Fibroblast of mammary gland (primary cell): ENCODE measurements around the gene TM9SF4.
A peak's percentile ranks its signal among the peaks of the same experiment; 100 is the strongest.
"Not testable (repeated sequence)": the region's sequence is repeated elsewhere in the genome, so short reads cannot be mapped to it uniquely, and the experiment has no call there.

ENCODE experiments used
- DNase-seq: peaks from one replicate; pipeline ENCODE4 v3.0.0-alpha.2; 2010; ENCODE audit warnings: low read depth
- H3K4me3 ChIP-seq: 2 replicates; pipeline ENCODE4 v1.5.1; 2011; ENCODE audit warnings: low read depth, mild to moderate bottlenecking, low read length, moderate library complexity; ENCODE audit not compliant: control insufficient read depth
- TF ChIP-seq, protein P1 (sequence below): conservative IDR thresholded peaks from 2 replicates; pipeline ENCODE4 v1.5.1; 2011; ENCODE audit warnings: low read depth, low read length, inconsistent platforms; ENCODE audit not compliant: control insufficient read depth, insufficient read depth

The TM9SF4 gene

DNA sequence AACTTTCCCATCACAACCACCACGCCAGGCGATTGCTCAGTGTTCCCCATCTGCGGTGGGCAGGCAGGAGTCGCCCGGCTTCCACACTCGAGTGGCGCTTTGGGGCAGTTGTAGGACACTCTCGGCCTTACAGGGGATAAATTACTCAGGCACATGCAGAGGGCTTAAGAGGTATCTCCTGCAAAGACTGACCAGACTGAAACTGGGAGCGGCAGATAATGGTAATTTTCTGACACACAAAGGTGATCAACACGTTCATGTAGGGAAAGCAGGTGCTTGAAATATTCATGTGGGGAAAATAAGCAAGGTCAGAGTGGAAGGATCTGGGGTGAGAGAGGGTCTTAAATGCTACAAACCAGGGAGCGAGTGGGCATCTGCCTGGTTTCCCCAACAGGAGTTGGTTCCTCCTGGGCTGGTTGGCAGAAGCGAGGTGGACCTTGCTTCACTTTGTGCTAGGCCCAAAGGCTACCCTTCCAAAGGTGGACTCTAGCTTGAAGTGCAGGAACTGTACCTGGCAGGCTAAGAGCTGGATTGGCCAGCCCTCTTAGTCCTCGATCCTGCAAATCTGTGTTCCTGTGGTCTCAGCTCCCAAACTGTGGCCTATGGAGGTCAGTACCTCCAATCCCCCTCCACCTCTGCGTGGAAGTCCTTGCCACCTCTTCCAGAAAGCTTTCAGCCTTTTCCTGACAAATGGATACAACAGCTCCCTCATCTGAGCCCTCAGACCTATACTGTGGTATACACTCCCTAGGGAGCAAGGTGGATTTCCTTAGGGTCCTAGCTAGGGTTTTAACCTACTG is 81.3 kb downstream of the TM9SF4 start:
- DNase-seq: peak; percentile 19
- peak overlapping the region; percentile 37 for H3K4me3 ChIP-seq
- TF ChIP-seq, protein P1, sequence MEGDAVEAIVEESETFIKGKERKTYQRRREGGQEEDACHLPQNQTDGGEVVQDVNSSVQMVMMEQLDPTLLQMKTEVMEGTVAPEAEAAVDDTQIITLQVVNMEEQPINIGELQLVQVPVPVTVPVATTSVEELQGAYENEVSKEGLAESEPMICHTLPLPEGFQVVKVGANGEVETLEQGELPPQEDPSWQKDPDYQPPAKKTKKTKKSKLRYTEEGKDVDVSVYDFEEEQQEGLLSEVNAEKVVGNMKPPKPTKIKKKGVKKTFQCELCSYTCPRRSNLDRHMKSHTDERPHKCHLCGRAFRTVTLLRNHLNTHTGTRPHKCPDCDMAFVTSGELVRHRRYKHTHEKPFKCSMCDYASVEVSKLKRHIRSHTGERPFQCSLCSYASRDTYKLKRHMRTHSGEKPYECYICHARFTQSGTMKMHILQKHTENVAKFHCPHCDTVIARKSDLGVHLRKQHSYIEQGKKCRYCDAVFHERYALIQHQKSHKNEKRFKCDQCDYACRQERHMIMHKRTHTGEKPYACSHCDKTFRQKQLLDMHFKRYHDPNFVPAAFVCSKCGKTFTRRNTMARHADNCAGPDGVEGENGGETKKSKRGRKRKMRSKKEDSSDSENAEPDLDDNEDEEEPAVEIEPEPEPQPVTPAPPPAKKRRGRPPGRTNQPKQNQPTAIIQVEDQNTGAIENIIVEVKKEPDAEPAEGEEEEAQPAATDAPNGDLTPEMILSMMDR: no peak

DNA sequence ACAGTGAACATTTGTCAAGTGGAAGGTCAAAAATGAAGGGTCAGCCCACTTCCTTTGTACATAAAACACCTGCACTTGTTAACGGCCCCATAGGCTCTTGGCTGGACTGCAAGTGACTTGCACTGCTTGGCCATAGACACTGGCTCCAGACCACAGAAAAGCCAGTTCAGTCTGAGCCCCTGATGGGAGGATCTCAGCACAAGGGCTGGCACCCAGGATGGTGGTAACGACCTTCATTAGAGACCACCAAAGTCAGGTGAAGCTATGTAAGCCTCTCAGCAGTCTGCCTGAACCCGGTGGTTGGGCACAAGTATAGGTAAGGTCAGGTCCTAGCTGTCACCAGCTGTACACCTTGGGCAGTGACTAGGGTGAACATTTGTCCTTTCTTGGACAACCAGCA is 81.9 kb downstream of the TM9SF4 start:
- TF ChIP-seq, protein P1: no peak
- no peak overlapping the region for H3K4me3 ChIP-seq
- DNase-seq: no peak

DNA sequence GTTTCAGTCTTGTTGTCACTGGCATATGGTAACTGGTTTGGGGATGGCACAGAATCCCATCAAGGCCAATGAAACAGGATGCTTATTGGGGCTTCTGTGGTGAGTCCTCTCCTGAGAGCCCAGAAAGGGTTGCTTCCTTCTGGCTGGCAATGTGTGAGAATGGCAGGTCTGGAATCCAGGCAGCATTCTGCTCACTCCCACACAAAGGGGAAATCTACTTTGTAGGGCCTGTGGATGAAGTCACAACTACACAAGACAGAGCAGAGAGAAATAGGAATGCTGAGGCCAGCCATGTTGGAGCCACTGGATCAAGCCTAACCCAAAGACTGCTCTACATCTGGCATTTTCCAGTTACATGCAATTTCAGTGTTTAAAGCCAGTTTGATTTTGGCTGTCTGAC is 82.4 kb downstream of the TM9SF4 start:
- TF ChIP-seq, protein P1: no peak
- H3K4me3 ChIP-seq: no peak overlapping the region
- DNase-seq: no peak

DNA sequence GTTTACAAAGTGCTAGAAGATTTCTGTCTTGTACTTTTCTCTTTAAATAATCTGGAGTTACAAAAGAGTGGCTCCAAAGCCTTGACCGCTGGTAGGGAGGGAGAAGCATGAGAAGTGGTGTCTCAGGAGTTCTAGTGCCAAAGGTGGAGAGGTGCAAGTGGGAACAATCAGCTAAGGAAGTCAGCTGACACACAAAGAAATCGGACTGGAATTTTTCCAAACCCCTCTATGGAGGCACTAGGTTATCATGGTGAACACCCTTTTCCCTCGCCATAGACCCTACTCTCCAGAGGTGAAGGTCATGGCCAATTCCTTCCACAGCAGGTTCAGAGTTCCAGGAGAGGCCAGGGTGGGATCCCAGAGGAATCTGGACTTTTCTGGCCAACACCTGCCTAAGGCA is 83.2 kb downstream of the TM9SF4 start:
- TF ChIP-seq, protein P1: no peak
- DNase-seq: no peak
- H3K4me3 ChIP-seq: no peak overlapping the region

DNA sequence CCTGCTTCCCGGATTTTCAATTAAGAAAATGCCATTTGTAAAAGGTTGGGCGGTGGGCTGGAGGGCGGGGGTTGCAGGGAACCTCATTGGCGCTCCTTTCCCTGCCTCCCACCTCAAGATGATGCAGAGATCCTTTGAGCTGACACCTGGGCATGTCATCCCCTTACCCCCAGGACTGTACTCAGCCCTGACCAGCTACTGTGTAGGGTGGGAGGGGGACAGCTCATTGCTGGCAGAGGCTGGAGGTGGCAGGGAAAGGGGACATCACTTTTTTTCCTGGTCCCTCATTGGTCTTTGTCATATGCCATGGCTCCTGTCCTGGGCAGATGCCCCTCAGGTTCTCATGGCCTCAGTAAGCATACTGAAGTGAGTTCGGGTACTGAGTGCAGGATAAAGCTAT is 83.8 kb downstream of the TM9SF4 start:
- not testable (repeated sequence) for DNase-seq, H3K4me3 ChIP-seq

DNA sequence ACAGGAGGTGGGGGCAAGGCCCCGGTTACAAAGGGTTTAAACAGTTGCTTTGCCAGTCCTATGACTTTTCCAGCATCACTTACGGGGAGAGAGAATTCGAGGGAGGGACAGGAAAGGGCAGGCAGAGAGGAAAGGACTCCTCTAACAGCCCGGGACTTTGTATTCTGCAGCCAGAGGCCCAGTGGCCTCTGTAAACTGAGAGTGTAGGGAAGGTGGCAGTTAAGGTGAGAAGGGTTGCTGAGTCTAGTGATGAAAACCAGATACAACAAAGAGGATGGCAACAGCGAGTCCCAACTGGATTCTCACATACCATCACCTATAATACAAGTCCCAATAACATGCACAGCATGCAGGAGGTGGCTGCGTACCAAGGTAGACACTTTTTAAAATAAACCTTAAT is 84.5 kb downstream of the TM9SF4 start:
- no peak overlapping the region for H3K4me3 ChIP-seq
- no peak for DNase-seq
- TF ChIP-seq, protein P1: no peak

DNA sequence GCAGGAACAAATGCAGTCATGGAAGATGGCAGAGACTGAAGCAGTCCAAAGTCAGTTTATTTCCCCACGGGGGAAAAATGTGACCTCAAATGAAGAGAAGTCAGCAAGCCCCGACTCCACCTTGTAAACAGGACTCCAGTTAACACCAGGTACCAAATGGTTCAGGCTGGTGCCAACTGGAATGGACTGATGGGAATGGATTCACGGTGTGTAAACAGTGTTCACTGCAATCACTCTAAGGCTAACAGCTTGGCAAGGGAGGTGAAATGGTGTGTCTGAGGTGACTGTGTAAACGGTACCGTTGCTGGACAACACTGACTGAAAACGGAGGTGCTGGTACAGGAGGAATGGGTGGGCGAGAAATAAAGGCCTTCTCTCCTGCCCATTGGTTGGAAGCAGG is 86.1 kb downstream of the TM9SF4 start:
- DNase-seq: no peak
- TF ChIP-seq, protein P1: no peak
- H3K4me3 ChIP-seq: no peak overlapping the region

DNA sequence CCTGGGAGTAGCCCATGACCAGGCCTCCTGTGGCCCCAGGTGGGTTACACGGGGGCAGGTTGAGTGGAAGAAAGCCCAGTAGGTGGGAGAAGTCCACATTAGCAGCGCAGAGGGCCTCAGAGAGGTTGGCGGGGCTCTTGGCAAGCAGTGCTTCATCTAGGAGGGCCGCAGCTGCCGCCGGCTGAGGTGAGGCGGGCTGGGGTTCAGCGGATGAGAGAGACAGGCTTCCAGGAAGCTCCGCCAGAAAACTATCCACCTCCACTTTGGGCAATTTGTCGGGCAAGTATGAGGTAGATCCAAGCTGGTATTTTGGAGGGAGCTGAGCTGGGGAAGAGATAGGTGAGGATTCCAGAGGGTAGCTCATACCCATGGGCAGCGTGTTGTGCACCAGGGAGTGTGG is 87.1 kb downstream of the TM9SF4 start:
- H3K4me3 ChIP-seq, DNase-seq: not testable (repeated sequence)

DNA sequence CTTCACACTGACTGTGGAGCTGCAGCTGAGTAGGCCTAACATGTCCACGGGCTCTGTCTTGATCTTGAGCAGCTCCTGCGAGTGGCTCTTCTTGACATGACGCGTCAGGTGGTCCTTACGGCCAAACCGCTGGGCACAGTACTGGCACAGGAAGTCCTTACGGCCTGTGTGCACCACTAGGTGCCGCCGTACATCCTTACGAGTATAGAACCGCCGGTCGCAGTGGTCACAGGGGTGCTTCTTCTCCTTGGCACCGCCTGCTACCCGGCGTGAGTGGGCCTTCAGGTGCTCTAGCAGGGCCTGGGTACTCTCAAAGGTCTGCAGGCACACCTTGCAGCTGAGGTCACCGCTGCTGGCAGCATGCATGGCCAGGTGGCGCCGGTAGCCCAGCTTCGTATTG is 87.6 kb downstream of the TM9SF4 start:
- H3K4me3 ChIP-seq, DNase-seq: not testable (repeated sequence)
